Measurements from ENCODE around the gene MRPL12. TPM values are rescaled to one million over a fixed set of nuclear protein-coding genes. Genes with fewer than 3 reads are reported as not detected.
A peak's percentile ranks its signal among the peaks of the same experiment; 100 is the strongest.

The MRPL12 gene
- total and polyA plus RNA-seq, 2 of the 13 experiments (the other 11 are each of a cell fraction or from before 2014, with no cell fraction given): 39.1 to 94.1 TPM

GRCh38 chr17:81705518-81706231 lies 2.5 kb downstream of the MRPL12 start:
- peaks cover 38% of the 10 kb centered on the region for H3K4me1 ChIP-seq (ENCODE audit: insufficient read depth, low read length)
- ChIA-PET CTCF (ENCODE audit: low intra/inter-chr PET ratio, low total read pairs) (no interaction called here), POLR2A (interaction anchor here (1.0 to 4.9 kb wide), 3 partner anchors 7 to 285 kb away, joined by 3 to 143 read pairs (median 124); partner anchors contain the start of genes ARL16, HGS and SLC25A10)
- peak overlapping the region; percentile 9; the same call in 1 of the 2 replicates for H3K9ac ChIP-seq (ENCODE audit: insufficient read depth, low read depth, low read length)
- H3K4me2 ChIP-seq (ENCODE audit: low read depth, low read length): no peak overlapping the region
- FAIRE-seq: no peak
- ATAC-seq: no peak
- in situ Hi-C loops (cut with HindIII; ENCODE audit: extremely low pct_ligation_motif_present, low pct_unique_long_range_greater_than_20kb) (no loop called here), intact Hi-C loops (cut with micrococcal nuclease; ENCODE audit: unreplicated experiment) (no loop called here)
- H3K4me3 ChIP-seq (replicated peaks in 1 of 3; ENCODE audit: insufficient read depth in 1 of 3, low read depth in 2 of 3, low read length in 3 of 3): no peak overlapping the region
- no peaks in the 10 kb centered on the region for H3K9me3 ChIP-seq (ENCODE audit: low read length)
- no peak overlapping the region for H2AFZ ChIP-seq (ENCODE audit: low read length)
- H3K27me3 ChIP-seq (ENCODE audit: control insufficient read depth in 1 of 2, insufficient read depth in 2 of 2, low read length in 2 of 2): no peaks in the 10 kb centered on the region; a peak in 1 of 5 replicates
- TF ChIP-seq AGO2 (optimal IDR thresholded peaks at IDR 0.05; ENCODE audit: low read depth, low read length) (peak; percentile 59), NRL (CRISPR knock-in tag; IDR thresholded peaks at IDR 0.05; ENCODE audit: borderline replicate concordance) (0 out of 2 replicates have a peak, but pooled peaks have one; percentile 71), MNT (IDR thresholded peaks at IDR 0.05) (no peak), RBAK (CRISPR knock-in tag; IDR thresholded peaks at IDR 0.05) (0 out of 2 replicates have a peak, but pooled peaks have one; percentile 23), RBM22 (optimal IDR thresholded peaks at IDR 0.05; ENCODE audit: low read length) (peak; percentile 92), RBFOX2 (IDR thresholded peaks at IDR 0.05; ENCODE audit: low read depth, low read length) (peak; percentile 66), ZNF280B (CRISPR knock-in tag; IDR thresholded peaks at IDR 0.05; ENCODE audit: borderline replicate concordance) (peak; percentile 49; the same call in 1 of the 2 replicates), ZNF567 (CRISPR knock-in tag; IDR thresholded peaks at IDR 0.05; ENCODE audit: borderline replicate concordance) (no peak)
- peaks cover 47% of the 10 kb centered on the region for H3K79me2 ChIP-seq (ENCODE audit: insufficient read depth, low read length)
- 96% methylated on average over 30 of the region's 30 CpGs for WGBS (ENCODE audit: low lambda C conversion rate)
- H3K27ac ChIP-seq (ENCODE audit: extremely low read length, insufficient read depth, low read length): peak overlapping the region; percentile 21
- peaks cover 24 to 48% of the 10 kb centered on the region in 2 experiments for H3K36me3 ChIP-seq (replicated peaks in 1 of 2; ENCODE audit: control insufficient read depth in 1 of 2, insufficient read depth in 2 of 2, low read length in 2 of 2)
- BruUV-seq (replicated peaks): no TSS peak
- peaks cover 13% of the 10 kb centered on the region; the same call in 1 of the 2 replicates for H4K20me1 ChIP-seq (ENCODE audit: insufficient read depth, low read length)
- DNase-seq (ENCODE audit: low spot score): no peak

All from HepG2 (cell line).